COLO668 (cell line): ENCODE data around the gene EYA2.

Experiments
- DNase-seq: peaks from one replicate; lab custom pipeline; 2025; ENCODE audit not compliant: unreplicated experiment; lab: John Stamatoyannopoulos, UW

Gene EYA2

GRCh38 chr20:46998477-46999240 lies 104.0 kb downstream of the EYA2 start:
- no peak for DNase-seq

- DNase-seq: peak; percentile 17
Measured at GRCh38 chr20:46999801-47000465, 105.3 kb downstream of the EYA2 start.

- DNase-seq: peak; percentile 28
Measured at GRCh38 chr20:47003223-47003622, 108.6 kb downstream of the EYA2 start.

GRCh38 chr20:47004179-47004578 lies 109.5 kb downstream of the EYA2 start:
- DNase-seq: no peak

- no peak for DNase-seq
Measured at GRCh38 chr20:47007826-47008655, 113.4 kb downstream of the EYA2 start.

GRCh38 chr20:47008842-47009518 lies 114.3 kb downstream of the EYA2 start:
- DNase-seq: peak; percentile 60

- DNase-seq: no peak
Measured at GRCh38 chr20:47009784-47010183, 115.1 kb downstream of the EYA2 start.

- DNase-seq: no peak
Measured at GRCh38 chr20:47011984-47012383, 117.3 kb downstream of the EYA2 start.

GRCh38 chr20:47013606-47014005 lies 119.0 kb downstream of the EYA2 start:
- no peak for DNase-seq

GRCh38 chr20:47016068-47016664 lies 121.5 kb downstream of the EYA2 start:
- DNase-seq: no peak

- DNase-seq: no peak
Measured at GRCh38 chr20:47018381-47018780, 123.7 kb downstream of the EYA2 start.

- no peak for DNase-seq
Measured at GRCh38 chr20:47019121-47019824, 124.6 kb downstream of the EYA2 start.

GRCh38 chr20:47020231-47020630 lies 125.6 kb downstream of the EYA2 start:
- DNase-seq: no peak

- no peak for DNase-seq
Measured at GRCh38 chr20:47021850-47022249, 127.2 kb downstream of the EYA2 start.

- no peak for DNase-seq
Measured at GRCh38 chr20:47024461-47024937, 129.9 kb downstream of the EYA2 start.

GRCh38 chr20:47027042-47027441 lies 132.4 kb downstream of the EYA2 start:
- DNase-seq: no peak

- DNase-seq: no peak
Measured at GRCh38 chr20:47027456-47027855, 132.8 kb downstream of the EYA2 start.

GRCh38 chr20:47028487-47028886 lies 133.8 kb downstream of the EYA2 start:
- no peak for DNase-seq

- no peak for DNase-seq
Measured at GRCh38 chr20:47029845-47030244, 135.2 kb downstream of the EYA2 start.

- no peak for DNase-seq
Measured at GRCh38 chr20:47030271-47030810, 135.7 kb downstream of the EYA2 start.
